ENCODE results near the gene CSRNP2. TPM values are rescaled to one million over a fixed set of nuclear protein-coding genes. Genes with fewer than 3 reads are reported as not detected.

Gene CSRNP2
- total RNA-seq, 1 experiment from 2014 or later: 18.1 TPM

- H3K36me3 Mint-ChIP-seq (ENCODE audit: insufficient read depth, unreplicated experiment): peaks cover 14% of the 10 kb centered on the region
- H3K27ac Mint-ChIP-seq (ENCODE audit: unreplicated experiment): no peak overlapping the region
These were observed 20.6 kb downstream of the CSRNP2 start for GRCh38 chr12:51062631-51063397.

GRCh38 chr12:51059086-51059485 lies 24.3 kb downstream of the CSRNP2 start:
- TF ChIP-seq CTCF (IDR thresholded peaks at IDR 0.05; ENCODE audit: unreplicated experiment): no peak
- DNase-seq: no peak
- H3K4me3 Mint-ChIP-seq (ENCODE audit: low read depth, unreplicated experiment): no peak overlapping the region
- H3K9me3 Mint-ChIP-seq (ENCODE audit: low read depth, unreplicated experiment): no peaks in the 10 kb centered on the region
- peaks cover 8% of the 10 kb centered on the region for H3K36me3 Mint-ChIP-seq (ENCODE audit: insufficient read depth, unreplicated experiment)
- no peaks in the 10 kb centered on the region for H3K4me1 Mint-ChIP-seq (ENCODE audit: low read depth, unreplicated experiment)
- CTCF ChIA-PET: no interaction called here
- no TSS peak for BruUV-seq (replicated peaks)
- H3K27ac Mint-ChIP-seq (ENCODE audit: unreplicated experiment): no peak overlapping the region
- intact Hi-C loops (cut with micrococcal nuclease; ENCODE audit: unreplicated experiment): no loop called here
- no peaks in the 10 kb centered on the region for H3K27me3 Mint-ChIP-seq (ENCODE audit: unreplicated experiment)

More at GRCh38 chr12:51062631-51063397, 20.6 kb downstream of the CSRNP2 start:
- no peak for TF ChIP-seq CTCF (IDR thresholded peaks at IDR 0.05; ENCODE audit: unreplicated experiment)
- Mint-ChIP-seq H3K9me3 (ENCODE audit: low read depth, unreplicated experiment) (no peaks in the 10 kb centered on the region), H3K4me3 (ENCODE audit: low read depth, unreplicated experiment) (no peak overlapping the region), H3K4me1 (ENCODE audit: low read depth, unreplicated experiment) (no peaks in the 10 kb centered on the region), H3K27me3 (ENCODE audit: unreplicated experiment) (no peaks in the 10 kb centered on the region)
- intact Hi-C loops (cut with micrococcal nuclease; ENCODE audit: unreplicated experiment): no loop called here
- no peak for DNase-seq
- BruUV-seq (replicated peaks): no TSS peak
- CTCF ChIA-PET: no interaction called here

GRCh38 chr12:51056242-51056641 lies 27.2 kb downstream of the CSRNP2 start:
- CTCF ChIA-PET: no interaction called here
- no peaks in the 10 kb centered on the region for H3K27me3 Mint-ChIP-seq (ENCODE audit: unreplicated experiment)
- peaks cover 13% of the 10 kb centered on the region for H3K36me3 Mint-ChIP-seq (ENCODE audit: insufficient read depth, unreplicated experiment)
- TF ChIP-seq CTCF (IDR thresholded peaks at IDR 0.05; ENCODE audit: unreplicated experiment): no peak
- BruUV-seq (replicated peaks): no TSS peak
- H3K27ac Mint-ChIP-seq (ENCODE audit: unreplicated experiment): no peak overlapping the region
- H3K4me3 Mint-ChIP-seq (ENCODE audit: low read depth, unreplicated experiment): no peak overlapping the region
- H3K9me3 Mint-ChIP-seq (ENCODE audit: low read depth, unreplicated experiment): no peaks in the 10 kb centered on the region
- intact Hi-C loops (cut with micrococcal nuclease; ENCODE audit: unreplicated experiment): no loop called here
- DNase-seq: no peak
- H3K4me1 Mint-ChIP-seq (ENCODE audit: low read depth, unreplicated experiment): no peaks in the 10 kb centered on the region

- intact Hi-C loops (cut with micrococcal nuclease; ENCODE audit: unreplicated experiment): no loop called here
- peaks cover 7% of the 10 kb centered on the region for H3K36me3 Mint-ChIP-seq (ENCODE audit: insufficient read depth, unreplicated experiment)
- BruUV-seq (replicated peaks): no TSS peak
- H3K9me3 Mint-ChIP-seq (ENCODE audit: low read depth, unreplicated experiment): no peaks in the 10 kb centered on the region
- H3K4me1 Mint-ChIP-seq (ENCODE audit: low read depth, unreplicated experiment): no peaks in the 10 kb centered on the region
- TF ChIP-seq CTCF (IDR thresholded peaks at IDR 0.05; ENCODE audit: unreplicated experiment): no peak
- H3K27ac Mint-ChIP-seq (ENCODE audit: unreplicated experiment): no peak overlapping the region
- H3K27me3 Mint-ChIP-seq (ENCODE audit: unreplicated experiment): no peaks in the 10 kb centered on the region
- H3K4me3 Mint-ChIP-seq (ENCODE audit: low read depth, unreplicated experiment): no peak overlapping the region
- CTCF ChIA-PET: no interaction called here
- DNase-seq: no peak
These were observed 28.3 kb downstream of the CSRNP2 start for GRCh38 chr12:51055060-51055459.
